GM10847 (cell line): ENCODE measurements around the gene GPHA2.

Experiments used
- POLR2A ChIP-seq: IDR thresholded peaks from 2 replicates; pipeline ENCODE4 v1.6.1; 2011; ENCODE audit not compliant: insufficient read length; ENCODE audit errors: extremely low read depth

GPHA2 gene, protein sequence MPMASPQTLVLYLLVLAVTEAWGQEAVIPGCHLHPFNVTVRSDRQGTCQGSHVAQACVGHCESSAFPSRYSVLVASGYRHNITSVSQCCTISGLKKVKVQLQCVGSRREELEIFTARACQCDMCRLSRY

DNA sequence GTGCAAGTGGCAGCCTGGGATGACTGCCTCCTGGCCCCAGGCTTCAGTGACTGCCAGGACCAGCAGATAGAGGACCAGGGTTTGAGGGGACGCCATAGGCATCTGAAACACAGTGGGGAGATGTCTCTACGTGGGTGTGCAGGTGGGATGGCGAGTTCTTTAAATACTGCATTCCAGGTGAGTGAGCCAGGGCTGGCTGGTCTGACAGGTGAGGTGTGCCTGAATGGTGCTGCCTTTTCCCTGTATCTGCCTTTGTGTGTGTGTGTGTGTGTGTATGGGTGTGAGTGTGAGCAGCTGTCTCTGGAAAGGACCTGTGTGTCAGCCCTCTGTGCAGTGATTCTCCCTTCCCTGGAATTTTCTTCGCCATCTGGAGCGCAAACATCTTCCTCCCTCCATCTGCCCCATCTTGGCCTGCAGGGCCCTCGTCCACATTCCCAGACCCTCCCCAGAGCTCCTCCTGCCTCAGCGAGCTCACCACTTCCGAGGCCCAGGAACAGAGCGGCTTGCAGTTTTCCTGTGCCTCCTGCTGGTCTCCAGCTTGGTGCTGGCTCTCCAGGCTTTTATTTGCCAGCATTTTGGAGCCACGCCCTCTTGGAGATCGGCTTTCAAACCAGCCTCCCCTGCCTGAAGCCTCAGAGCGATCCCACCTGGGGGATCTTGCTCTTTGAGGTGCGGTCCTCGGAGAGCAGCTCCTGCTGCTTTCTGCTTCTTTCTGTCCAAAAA, at the start of gene GPHA2:
GPHA2 (minus strand) TSS at position 535 of the 723 bp plus-strand sequence; CDS start at position 102, 433 bp downstream.
- TF ChIP-seq POLR2A: no peak

DNA sequence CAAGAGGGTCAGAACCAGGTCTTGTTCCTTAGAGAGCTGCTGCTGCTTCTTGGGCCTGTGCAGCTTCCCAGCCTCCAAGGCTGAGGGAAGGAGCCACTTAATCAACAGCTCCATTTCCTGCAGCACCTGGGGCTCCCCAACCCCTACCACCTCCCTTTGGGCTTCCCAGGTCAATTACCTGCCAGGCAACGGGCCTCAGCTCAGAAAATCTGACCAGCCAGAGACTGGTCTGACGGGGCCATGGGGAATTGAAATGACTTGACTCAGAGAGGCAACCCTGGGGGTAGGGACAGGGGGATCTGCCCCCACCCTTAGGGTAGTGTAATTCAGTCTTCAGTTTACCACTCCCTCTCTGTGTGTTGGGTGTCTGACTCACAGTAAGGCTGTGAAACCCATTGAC, 41.0 kb upstream of the GPHA2 start:
- no peak for TF ChIP-seq POLR2A

DNA sequence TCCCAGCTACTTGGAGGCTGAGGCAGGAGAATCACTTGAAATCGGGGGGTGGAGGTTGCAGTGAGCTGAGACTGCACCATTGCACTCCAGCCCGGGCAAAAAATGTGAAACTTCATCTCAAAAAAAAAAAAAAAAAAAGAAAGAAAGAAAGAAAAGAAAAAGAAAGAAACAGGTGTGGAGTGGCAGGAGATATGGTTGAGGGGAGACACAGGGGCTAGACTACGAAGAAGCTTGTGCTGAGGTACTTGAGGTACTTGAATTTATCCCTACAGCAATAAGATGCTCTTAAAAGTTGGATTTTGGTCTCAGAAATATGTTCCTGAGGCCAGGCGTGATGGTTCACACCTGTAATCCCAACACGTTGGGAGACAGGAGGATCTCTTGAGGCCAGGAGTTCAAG, 38.4 kb upstream of the GPHA2 start:
- TF ChIP-seq POLR2A: no peak

DNA sequence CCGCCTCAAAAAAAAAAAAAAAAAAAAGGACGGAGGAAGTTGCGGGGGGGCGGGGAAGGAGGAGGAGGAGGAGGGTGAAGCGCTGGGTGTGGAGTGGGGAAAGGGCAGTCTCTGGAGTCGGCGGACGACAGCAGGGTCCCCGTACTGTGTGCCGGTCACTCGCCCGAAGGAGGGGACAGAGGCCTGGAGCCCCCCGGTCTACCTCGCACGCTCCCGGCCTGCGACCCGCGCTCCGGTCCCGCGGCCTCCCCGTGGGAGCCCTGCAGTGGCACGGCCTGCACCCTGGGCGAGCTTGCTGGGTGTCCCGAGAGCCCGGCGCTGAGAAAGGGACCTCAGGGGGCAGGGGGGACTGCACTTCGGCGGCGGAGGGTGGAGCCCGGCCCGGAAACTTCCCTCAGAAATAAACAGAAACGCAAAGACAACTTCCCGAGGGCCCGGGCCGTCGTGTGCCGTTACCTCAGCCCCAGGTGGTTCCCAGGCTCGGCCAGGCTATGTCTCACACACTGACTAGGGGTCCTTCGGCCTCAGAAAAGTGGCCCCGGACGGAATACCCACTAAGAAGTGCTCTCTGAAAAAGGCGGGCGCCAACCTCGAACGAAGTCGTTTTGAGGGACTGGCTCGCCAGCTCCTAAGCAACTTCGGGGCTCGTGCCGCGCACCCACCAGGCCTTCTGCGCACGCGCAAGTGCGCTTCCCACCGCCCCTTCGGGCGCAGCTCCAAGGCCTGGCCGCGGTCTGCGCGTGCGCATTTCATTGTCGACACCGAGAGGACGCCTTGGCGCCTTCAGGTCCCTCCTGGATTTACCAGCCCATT, 35.9 kb upstream of the GPHA2 start, which contains the start of gene MAJIN:
MAJIN (minus strand) TSS at position 688 of the 813 bp plus-strand sequence. CDS start 12,703 bp downstream, outside the sequence.
- no peak for TF ChIP-seq POLR2A

DNA sequence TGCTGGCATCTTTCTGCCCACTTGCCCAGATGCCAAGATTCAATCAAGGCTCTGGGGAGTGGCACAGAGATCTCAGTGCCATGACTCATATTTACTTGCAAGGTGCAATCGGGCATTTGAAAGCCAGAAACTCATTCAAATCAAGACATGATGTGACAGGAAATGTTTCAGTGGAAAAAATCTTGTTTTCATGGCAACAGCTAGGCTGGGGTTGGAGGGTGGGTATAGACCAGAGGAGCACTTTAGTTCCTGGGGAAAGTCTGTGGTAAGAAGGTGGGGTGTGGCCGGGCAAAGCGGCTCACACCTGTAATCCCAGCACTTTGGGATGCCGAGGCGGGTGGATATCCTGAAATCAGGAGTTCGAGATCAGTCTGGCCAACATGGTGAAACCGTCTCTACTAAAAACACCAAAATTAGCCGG, 35.0 kb upstream of the GPHA2 start:
- TF ChIP-seq POLR2A: no peak

DNA sequence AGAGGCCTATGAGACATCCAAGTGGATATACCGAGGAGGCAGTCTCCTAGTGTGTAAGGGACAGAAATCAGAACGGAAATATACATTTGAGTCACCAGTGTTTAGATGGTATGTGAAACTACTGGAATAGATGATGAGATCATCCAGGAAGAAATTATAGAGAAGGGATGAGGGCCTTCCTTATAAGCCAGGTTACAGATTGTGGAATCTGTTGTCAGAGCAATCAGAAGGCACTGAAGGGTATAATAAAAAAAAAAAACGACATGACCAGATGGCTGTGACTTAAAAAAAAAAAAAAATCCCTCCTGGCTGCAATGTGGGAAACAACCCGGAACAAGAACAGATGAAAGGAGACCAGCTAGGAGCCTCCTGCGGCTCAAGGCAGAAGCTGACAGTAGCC, 33.5 kb upstream of the GPHA2 start:
- no peak for TF ChIP-seq POLR2A

DNA sequence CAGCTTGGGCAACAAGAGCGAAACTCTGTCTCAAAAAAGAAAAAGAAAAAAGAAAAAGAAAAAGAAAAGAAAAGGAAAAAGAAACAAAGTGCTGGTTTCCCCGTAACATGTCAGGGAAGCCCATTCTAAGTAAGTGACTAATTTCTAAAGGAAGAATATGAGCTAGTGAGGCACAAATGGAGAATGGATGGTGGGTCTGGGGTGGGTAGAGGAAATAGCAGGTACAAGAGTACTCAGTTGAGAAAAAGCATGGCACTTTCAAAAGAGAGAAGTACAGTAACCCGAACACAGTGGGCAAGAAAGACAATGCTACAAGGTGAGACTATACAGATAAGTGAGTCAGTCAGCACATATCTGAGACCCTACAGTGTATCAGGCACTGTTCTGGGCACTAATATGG, 31.7 kb upstream of the GPHA2 start:
- no peak for TF ChIP-seq POLR2A

DNA sequence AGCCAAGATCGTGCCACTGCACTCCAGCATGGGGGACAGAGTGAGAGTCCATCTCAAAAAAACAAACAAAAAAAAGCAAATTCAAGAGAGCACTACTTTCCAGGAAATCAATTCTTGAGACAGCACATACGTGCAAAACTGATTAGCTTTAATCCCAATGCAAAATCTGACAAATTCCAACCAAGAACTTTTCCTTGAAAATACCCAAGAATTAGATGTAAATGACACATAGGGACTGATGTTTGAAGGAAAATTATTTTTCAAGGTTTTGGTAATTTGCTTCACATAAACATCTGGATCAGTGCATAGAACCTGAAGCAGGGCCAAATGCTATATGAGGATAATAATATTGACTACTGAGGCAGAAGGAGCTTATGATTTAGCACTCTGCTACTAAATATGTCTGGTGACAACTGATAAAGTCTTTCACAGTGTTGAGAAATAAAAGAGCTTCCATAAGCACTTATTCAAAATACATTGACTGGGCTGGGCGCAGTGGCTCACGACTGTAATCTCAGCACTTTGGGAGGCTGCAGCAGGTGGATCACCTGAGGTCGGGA, 27.5 kb upstream of the GPHA2 start:
- TF ChIP-seq POLR2A: no peak

DNA sequence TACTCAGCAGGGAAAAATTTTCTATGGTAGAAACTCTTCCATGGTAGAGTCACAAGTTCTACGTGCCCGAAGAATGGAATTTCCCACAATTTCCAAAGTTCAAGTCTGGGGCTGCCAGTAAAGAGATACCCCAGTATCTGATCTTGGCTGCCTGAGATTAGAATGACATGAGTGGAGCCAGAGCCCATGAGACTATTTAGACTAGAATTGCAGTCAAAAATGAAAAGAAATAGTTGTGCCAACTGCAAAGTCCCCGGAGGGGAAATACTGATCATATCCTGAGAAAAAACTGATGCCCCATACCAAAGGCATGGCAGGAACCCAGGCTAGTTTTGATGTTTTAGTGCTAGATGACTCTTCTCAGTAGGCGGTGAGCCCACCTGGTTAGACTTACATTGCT, 25.0 kb upstream of the GPHA2 start:
- no peak for TF ChIP-seq POLR2A

DNA sequence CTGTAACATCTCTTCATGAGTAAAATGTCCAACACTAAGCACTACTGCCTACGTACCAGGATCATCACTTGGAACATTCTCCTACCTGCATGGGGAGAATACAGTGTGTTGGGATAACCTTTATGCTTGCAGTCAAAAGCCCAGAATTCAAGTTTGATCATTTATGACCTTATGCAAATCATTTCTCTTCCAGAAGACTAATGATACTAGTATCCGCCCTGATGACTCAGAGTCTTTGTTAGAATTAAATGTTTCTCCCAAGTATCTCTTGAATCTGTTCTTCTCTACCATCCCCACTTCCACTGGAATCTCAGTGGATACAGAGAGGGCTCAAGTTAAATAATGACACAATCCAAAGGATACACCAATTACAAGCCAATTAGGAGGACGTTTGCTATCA, 23.8 kb upstream of the GPHA2 start:
- no peak for TF ChIP-seq POLR2A

DNA sequence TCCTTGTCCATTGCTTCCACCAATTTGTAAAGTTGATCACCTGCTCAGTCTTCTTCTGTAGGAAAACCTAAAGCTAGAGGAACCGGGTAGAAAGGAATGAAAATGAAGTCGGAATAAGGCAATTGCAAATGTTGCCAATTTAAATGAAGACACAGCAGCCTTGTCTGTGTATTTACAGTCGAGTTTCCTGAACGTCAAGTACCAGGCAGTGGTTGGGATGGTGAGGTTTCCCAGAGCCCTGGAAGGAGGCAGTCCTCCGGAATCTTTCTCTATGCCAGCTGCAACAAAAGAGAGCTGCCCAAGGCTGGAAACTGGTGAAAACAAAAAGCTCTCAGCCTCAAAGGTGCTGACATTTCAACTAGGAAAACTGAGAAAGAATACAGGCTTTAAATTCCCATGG, 18.5 kb upstream of the GPHA2 start:
- TF ChIP-seq POLR2A: no peak

DNA sequence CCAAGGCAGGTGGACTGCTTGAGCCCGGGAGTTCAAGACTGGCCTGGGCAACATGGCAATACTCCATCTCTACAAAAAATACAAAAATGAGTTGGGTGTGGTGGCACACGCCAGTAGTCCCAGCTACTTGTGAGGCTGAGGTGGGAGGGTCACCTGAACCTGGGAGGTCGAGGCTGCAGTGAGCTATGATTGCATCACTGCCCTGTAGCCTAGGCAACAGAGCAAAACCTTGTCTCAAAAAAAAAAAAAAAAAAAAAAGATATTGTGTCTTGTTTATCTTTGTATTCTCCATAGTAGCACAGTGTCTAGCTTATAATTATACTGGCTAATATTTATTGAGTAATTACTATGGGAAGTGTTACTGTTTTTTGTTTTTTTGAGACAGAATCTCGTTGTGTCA, 15.8 kb upstream of the GPHA2 start:
- TF ChIP-seq POLR2A: no peak

DNA sequence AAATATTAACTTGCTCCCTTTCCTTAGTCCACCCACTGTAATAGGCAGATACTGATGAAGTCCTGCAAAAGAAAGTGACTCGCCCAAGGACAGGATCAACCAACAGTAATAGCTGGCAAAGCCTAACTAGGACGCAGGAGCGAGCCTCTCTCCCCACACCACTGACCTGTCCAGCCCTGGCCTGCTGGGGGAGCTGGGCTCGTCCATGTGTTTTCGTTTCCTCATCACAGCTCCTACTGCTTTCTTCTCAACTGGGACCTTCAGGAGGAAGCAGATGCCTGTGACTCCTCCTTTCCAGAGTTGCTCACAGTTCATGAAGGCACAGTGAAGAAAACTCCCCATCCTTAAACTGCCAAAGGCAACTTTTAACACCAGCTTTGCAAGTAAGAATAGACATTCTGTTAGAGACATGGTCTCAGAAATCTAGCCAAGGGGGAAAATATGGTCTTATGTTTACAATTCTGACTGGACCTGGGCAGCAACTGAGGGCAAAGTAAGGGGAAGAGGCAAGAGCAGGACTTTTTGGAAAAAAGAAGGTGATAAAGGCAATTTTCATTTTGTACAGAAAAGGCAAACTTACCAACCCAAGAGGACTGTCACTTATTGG, 11.6 kb upstream of the GPHA2 start:
- no peak for TF ChIP-seq POLR2A

DNA sequence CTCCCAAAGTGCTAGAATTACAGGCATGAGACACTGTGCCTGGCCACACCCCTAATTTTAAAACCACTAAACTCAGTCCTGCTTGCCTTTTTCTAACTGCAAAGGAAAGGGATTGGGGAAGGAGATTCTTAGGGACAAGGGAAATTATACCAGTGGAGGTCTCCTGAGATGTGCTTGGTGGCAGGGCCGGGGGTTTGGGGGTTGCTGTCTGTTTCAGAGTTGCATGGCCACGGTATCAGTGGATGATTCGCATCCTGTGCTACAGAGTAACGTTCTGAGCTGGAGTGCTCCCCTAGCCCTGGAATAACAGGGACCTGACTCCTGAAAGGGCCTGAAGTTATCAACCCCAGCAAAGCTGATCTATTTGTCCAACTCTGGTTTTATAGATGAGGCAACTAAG, 846 bp upstream of the GPHA2 start:
- no peak for TF ChIP-seq POLR2A

DNA sequence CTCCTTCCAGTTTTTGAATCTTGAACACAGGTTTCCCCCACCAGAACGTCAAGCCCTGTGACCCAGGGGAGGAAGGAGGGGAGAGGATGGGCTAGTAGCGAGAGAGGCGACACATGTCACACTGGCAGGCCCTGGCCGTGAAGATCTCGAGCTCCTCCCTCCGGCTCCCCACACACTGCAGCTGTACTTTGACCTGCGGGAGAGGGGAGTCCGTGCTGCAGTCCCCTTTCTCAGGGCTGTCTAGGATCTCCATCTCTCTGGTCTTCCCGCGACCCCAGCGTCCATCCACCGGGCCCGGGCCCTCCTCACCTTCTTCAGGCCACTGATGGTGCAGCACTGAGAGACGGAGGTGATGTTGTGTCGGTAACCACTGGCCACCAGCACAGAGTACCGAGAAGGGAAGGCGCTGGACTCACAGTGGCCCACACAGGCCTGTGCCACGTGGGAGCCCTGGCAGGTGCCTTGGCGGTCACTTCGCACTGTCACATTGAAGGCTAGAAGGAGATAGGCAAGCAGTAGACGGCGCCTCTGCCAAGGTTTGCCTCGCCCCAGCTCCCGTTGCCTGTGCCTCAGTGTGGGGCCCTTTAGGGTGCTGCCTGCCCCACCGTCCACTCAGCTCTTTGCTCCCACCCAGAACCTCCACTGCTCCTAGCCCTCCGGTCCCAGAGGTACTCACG, 873 bp downstream of the GPHA2 start:
- no peak for TF ChIP-seq POLR2A

DNA sequence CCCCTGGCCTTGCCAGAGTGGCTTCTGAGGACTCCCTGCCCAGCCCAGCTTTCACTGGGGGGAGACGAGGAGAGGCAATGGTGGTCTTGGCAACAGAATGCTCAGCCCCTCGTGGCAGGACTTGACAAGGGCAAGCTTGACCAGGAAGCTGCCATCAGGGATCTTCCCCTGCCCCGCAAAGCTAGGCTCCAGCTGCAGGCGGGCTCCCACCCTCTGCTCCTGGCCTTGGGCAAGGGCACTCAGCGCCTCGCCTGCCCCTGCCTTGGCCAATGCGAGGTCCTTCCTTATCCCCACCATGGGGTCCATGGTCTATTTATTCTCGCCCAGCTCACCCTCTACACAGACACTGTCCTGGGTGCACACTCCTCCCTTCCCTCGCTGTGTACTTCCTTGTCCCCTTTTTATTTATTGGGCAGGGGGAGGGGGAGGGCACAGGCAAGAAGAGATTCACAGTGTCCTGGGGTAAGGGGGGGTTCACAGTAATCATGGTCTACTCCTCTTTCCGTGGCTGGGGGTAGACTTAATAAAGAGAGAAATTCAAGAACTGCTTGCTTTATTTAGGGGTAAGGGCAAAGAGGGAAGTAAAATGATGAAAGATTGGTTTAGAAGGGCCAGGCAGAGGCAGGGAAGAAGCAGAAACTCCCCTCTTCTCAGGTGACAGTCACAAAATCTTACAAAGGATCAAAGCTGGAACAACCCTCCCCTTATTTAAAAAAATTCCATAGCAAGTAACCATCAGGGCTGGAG, 1.6 kb downstream of the GPHA2 start:
- no peak for TF ChIP-seq POLR2A
